Vagina (tissue), 2 donors: ENCODE results near the gene YEATS4.

Experiments
- CTCF ChIP-seq, 3 experiments: fragments of 450-650 bp in 2 of 3; fragments of 200-600 bp in 1 of 3; sonication (generic) in 1 of 3; IDR thresholded peaks; one replicate each; pipeline ENCODE4 v1.5.1; 2017 to 2019; ENCODE audit warnings: antibody characterized with exemption in 3 of 3, mild to moderate bottlenecking in 2 of 3, moderate library complexity in 2 of 3
- POLR2AphosphoS5 ChIP-seq, 2 donors: sonication (generic); formaldehyde crosslinking; IDR thresholded peaks; one replicate each; pipeline ENCODE4 v1.9.0; 2017; ENCODE audit warnings: antibody characterized with exemption in 2 of 2, mild to moderate bottlenecking in 2 of 2, low read depth in 1 of 2; ENCODE audit not compliant: insufficient read depth in 1 of 2

- no peak for TF ChIP-seq POLR2AphosphoS5 (IDR thresholded peaks at IDR 0.05; ENCODE audit: insufficient read depth in 1 of 2, low read depth in 1 of 2)
- no peak for TF ChIP-seq CTCF (IDR thresholded peaks at IDR 0.05)
These were observed 63.7 kb downstream of the YEATS4 start for GRCh38 chr12:69423037-69423905.
